Colon (tissue), 2 donors: Measurements from ENCODE around the gene BAHCC1.

ENCODE experiments used
- FAIRE-seq: peaks from 2 replicates; lab custom pipeline; 2012; peaks lifted over from hg19 to GRCh38; lab: Jason Lieb, UNC
- donor health status: control.
- donor health status: control.

The BAHCC1 gene

DNA sequence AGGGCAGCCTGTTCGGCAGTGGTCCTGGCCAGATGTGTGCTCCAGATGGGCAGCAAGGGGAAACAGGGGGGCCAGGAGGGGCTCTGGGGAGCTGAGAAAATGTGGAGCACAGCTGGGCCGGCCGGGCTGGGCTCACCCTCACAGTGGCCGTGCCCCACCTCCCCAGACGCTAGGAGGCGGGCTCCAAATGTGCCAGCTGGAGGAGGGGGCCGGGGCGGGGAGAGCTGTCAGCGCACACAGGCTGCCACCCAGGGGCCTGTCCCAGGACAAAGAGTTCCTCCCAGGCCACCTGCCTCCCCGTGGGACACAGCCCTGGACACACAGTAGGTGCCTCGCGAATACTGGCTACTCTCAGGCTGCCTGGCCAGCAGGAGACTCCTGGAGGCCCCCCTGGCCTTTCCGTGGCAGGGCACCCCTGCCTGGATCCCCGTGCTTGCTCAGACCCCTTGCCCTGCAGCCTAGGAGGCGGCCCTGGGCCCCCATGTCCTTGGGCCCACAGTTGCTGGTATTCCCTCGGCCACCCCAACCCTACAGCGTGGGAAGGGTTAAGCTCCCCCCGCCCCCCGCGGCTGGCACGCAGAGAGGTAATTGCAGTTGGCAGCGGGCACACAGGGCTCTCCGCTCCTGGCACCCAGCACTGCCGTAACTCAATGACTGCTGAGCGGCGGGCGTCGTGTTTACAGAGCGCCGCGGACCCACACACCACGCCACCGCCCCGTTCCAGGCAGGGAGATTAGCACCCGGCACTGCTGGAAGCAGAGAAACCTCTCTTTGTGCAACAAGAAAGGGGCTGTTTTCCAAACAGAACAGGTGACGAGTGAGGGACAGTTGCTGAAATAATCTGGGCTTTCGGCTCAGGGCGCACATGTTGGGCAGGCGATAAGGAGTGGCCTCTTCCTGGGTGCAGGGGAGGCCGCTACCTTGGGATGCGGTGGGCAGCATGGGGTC is 32.2 kb downstream of the BAHCC1 start:
- no peak for FAIRE-seq

DNA sequence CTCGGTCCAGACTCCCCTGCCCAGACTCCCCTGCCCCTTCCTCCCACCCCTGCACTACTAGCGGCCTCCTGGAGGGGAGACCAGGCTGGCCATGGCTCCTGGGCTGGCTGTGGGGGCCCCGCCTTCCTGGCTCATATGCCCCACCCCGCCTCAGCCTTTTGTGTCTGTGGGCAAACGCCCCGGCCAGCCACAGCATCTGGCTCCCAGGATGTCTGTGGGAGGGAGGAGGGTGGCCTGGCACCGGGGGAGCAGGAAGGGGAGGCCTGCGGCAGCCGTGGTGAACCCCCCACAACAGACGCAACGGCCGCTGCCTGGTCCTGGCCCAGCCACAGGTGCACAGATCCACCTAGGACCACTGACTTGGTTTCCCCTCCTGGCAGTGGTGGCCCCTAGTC is 32.9 kb downstream of the BAHCC1 start:
- no peak for FAIRE-seq

DNA sequence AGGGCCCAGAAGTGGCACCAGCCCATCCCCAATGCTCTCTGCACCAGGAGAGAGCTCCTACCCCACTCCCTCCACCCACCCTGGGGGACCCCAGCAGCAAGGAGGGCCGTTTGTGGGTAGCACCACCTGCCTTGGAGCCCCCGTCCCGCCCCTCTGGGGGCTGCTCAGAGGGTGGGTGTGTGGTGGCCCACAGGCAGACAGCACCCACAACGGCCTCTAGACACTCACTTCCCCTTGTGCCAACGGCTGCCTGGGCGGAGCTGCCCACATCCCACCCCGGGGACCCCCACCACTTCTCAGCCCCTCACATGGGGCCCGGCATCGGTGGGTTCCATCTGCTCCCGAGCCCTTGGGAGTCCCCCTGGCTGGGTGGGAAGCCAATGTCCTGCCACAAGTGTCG is 33.3 kb downstream of the BAHCC1 start:
- FAIRE-seq: no peak

DNA sequence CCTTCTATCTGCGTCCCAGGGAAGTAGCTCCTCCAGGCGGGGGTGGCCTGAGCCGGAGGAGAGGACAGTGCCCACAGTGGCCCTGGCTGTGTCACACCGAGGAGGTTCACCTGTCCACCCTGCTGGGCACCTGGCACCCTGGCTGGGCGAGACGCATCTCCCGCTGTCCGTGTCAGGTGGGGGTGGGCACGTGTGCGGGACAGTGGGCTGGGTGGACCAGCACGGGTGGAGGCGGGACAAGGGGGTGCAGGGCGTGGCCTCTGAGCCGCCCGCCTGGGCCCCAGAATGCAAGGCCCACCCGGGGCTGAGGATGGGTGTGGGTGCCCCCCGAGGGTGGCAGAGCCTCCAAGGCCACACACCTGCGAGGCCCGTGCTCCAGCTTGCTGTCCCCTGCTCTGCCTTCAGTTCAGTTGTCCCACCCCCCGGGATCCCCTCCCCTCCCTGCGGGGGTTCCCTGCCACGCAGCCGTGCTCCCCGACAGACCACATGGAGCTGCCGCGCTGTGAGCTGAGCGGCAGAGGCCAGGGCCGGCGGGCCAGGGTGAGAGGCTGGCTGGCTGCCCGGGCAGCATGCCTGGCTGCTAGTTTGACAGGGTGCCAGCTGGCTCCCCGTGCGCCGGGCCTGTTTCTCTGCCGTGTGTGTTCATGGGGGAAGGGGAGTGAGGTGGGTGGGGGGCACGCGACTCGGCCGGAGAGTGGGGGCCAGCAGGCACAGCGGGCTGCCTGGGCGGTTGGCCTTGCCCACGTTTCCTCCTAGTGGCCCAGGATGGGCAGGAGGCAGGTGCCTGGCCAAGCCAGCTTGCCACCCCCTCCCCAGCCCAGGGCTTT is 33.9 kb downstream of the BAHCC1 start:
- FAIRE-seq: no peak

GRCh38 chr17:81429821-81430551 is 34.7 kb downstream of the BAHCC1 start:
- FAIRE-seq: no peak

GRCh38 chr17:81431545-81432482 is 36.6 kb downstream of the BAHCC1 start:
- FAIRE-seq: no peak

GRCh38 chr17:81432941-81433340 is 37.7 kb downstream of the BAHCC1 start:
- no peak for FAIRE-seq

- FAIRE-seq: no peak
Observed at GRCh38 chr17:81433656-81434055, 38.4 kb downstream of the BAHCC1 start.

GRCh38 chr17:81434072-81434471 is 38.8 kb downstream of the BAHCC1 start:
- no peak for FAIRE-seq

GRCh38 chr17:81434681-81435417 is 39.6 kb downstream of the BAHCC1 start:
- no peak for FAIRE-seq

DNA sequence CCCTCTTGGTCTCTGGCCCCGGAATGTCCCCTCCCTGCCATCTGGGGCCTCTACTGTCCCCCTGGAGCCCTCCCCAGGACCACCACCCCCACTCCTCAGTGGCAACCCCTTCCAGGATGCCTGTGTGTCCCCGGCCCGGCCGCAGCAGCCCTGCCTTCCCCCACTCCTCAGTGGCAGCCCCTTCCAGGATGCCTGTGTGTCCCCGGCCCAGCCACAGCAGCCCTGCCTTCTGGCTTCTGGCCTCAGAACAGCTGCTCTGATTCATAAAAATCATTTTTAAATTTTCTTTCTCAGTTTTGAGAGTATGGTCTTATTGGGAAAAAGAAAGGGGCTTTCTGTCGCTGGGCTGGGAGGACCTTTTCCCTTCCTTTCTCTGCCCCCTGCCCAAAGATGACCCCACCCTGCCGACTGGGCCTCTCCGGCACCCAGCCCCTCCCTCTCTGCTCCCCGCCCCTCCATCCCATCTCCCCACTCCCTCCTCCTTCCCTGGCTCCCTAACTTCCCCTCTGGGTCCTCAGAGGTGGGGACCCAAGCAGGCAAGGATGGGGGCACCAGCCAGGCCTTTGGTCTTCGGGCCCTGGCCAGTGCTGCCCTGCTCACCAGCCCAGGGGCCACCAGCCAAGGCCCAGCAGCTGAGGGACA is 40.5 kb downstream of the BAHCC1 start:
- no peak for FAIRE-seq

DNA sequence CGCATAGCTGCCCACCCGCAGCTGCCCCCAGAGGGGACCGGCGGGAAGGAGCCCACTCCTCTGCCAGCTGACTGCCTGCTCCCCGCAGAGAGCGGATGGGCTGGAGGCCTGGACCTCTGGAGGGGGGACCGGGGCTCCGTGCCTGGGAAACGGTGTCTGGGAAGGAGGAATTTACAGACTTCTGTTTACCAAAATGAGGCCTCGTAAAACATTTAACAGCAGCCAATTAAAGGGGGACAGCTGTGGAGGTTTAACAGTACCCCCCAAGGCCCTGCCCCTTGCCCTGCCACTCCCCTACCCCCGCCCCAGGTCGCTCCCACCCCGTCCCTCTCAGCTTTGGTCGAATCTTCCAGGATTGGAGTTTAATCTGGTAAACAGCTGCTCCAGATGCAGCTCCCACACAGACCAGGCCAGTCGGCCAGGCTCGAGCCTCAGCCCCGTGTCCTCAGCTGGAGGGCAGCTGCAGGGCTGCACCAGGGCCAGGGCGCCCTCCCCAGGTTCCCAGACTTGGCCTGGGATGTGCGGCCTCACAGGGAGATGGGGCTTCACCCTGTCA is 41.1 kb downstream of the BAHCC1 start:
- FAIRE-seq: no peak

- FAIRE-seq: no peak
Observed at GRCh38 chr17:81437191-81437651, 42.0 kb downstream of the BAHCC1 start.

GRCh38 chr17:81438007-81438659 is 42.9 kb downstream of the BAHCC1 start:
- no peak for FAIRE-seq

DNA sequence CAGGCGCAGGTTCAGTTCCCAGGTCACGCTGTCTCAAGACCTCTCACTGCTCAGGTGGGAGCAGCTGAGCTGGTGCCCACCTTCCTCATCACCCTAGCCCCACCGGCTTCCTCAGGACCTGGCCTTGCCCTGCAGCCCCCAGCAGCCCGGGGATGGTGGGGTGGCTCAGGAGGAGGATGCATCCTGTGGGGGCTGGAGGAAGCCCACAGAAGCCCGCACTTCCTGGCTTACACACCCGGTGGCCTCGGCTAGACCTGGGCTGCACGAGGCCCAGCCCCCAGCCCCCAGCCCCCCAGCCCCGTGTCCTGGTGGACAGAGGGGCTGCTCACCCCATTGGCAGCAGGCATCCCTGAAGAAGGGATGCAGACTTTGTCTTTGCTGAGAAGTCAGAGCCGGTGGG is 43.4 kb downstream of the BAHCC1 start:
- no peak for FAIRE-seq

- FAIRE-seq: no peak
Observed at GRCh38 chr17:81440051-81440471, 44.8 kb downstream of the BAHCC1 start.

DNA sequence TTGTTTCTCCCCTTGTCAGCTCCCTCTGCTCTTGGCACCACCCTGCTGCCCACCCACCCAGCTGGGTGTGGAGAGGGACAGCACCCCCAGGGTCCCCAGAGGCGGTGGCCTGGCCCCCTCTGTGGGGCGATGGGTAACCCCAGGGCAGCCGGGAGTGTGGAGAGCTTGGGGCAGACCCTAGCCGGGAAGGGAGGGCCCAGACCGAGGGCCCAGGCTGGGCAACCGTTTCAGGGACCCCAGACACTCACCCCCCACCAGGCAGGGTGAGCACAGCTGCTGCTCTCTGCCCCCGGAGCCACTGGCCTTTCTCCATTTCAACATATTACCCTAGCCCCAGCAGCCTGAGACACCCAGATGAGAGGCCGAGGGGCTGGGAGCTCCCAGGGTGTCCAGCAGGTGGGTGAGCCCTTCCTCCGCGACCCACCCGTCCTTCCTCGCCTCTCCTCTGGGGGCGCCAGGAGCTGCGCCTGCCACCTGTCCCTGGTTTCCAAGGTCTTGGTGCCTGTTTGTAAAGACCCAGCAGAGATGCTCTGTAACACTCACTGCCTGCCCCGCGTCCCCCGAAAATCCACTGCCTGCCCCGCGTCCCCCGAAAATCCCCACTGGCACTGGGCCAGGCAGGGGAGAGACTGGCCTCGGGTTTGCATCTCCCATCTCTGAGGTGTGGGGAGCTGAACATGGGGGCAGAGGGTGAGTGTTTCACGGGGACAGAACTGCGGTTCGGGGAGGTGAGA is 45.4 kb downstream of the BAHCC1 start:
- no peak for FAIRE-seq

DNA sequence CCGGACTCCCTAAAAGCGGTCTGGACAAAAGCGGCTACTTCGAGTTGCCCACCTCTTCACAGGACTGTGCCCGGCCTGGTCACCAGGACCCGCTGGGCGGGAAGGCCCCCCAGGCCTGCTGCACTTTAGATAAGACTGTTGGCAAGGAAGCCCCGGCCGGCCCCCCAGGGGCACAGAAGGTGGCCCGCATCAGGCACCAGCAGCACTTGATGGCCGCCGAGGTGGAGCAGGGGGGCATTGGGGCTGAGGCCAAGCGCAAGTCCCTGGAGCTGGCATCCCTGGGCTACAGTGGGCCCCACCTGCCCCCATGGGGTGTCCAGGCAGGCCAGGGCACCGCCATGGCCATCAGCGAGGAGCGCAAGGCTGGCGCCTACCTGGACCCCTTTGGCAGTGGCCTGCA is 47.5 kb downstream of the BAHCC1 start:
- FAIRE-seq: no peak
